ENCODE results near the gene RNF150.

Gene RNF150

DNA sequence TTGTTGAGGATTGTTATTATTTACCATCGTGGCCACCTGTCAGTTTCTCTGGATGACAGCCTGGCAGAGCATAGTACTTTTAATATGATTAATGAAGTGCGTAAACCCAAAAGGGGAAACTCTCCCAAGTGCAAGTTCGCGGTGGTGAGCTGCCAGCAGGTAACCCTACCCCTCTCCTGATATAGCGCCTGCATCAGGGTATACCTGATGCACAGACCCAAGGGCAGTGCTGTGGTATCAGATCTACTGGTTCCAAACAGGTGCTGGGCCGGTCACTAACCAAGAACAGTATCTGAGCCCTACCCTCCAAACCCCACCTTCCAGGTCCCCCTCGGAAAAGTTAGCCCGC is 1.6 kb downstream of the RNF150 start:
- DNase-seq (ENCODE audit: low spot score), result no peak

DNA sequence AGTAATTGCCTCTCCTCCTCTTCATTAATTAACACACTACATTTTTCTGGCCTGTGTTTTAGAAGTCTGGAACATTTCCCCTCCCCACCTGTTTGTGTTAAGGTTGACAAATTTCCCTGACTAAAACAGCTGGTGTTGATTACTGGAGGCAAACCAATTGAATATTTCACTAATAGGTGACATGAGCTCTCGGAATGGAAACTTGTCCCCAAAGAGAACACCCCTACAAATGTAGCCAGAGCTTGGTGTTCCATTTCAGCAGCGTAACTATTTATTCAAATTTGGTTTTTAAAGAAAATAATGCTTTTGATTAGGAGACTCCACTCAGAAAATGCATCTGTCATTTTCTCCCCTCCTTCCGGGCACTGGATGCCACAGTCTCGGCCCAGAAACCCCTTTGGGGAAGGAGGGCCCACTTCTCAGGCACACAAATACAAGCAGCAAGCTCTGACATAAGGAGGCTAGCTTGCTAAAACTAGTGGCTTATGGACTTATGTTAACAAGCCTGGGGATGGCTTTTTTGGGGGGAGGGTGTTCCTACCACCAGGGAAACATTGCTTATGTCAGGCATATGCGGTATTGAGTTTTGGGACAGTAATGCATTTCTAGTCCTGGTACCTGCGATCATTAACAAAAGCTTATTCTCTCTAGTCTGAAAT is 2.2 kb downstream of the RNF150 start:
- DNase-seq (ENCODE audit: low spot score), result no peak

DNA sequence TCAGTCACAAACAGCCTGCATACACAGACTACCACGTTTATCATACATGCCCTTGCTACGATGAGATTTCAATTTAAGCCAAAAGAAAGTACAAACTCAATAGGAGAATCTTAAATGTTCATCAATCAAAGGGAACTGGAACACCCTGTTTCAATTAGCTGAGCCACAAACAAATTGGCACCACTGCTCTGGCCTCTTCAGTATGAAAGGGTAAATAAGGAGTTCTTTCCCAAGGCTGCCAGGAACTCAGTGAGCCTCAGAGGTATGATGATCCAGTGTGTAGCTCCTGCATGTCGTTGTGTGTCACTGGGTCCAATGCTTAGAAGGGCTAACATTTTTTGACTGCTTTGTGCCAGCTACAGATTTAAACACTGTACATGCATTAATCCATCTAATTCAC is 5.4 kb downstream of the RNF150 start:
- no peak for DNase-seq (ENCODE audit: low spot score)

DNA sequence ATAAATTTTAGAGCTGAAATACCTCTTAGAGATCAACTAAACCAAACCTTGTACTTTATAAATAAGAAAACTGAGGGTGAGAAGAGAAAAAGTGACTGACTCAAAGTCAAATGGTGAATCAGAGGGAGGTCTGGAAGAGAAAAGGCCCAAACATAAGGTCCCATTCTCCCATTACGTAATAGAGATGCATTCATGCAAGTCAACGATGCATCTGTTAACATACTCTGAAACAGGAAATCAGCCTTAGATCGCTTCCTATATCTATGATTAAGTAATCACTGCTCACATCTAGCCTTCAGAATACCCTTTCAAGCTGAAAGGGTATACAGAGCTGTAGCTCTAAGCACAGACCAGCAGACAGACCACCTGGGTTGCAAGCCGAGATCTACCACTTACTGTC is 6.5 kb downstream of the RNF150 start:
- DNase-seq (ENCODE audit: low spot score), result no peak

DNA sequence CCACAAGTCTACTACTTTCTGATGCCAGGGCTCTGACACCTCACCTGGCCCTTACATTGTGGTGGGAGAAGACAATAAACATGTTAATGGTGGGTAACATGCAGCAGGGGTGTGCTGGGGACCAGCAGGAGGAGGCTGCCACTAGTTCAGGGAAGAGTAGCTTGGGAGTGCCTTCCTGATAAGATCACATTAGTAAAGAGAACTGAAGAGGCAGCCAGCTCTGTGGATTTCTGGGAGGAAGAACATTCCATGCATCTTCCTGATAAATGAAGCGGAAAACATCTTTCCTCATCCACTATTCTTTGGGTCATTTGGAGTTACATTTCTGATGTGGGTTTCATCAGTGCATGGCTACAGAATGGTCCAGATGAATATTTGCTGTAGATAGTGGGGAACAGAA is 9.0 kb downstream of the RNF150 start:
- no peak for DNase-seq (ENCODE audit: low spot score)

DNA sequence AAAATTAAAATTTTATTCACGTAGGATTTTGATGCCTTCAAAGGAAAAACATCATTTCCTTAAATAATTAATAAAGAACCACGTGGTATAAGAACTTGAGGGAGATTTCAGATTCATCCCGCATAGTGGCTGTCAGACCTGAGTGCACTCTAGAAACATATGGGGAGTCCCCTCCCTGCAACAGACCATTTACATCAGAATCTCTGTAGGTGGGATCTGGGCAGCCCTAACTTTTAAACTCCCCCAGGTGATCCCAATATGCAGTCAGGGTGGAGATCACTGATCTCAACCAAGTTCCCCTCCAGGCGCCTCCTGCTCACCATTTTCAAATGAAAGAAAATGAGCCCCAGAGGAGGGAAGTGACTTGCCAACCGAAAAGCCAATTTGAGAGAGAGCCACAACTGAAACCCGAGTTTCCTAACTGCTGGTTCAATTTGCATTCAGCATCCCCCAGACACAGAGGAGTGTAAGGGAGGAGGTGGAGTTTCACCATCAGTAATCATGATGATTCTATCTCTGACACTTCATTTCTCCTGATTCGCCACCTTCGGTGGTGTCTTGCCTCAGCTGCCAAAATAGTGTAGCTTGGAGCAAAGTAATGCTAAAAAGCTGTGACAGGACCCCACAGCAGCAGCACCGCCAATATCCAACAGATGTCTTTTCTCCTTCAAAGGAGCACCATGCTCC is 11.4 kb downstream of the RNF150 start:
- DNase-seq (ENCODE audit: low spot score), result no peak

DNA sequence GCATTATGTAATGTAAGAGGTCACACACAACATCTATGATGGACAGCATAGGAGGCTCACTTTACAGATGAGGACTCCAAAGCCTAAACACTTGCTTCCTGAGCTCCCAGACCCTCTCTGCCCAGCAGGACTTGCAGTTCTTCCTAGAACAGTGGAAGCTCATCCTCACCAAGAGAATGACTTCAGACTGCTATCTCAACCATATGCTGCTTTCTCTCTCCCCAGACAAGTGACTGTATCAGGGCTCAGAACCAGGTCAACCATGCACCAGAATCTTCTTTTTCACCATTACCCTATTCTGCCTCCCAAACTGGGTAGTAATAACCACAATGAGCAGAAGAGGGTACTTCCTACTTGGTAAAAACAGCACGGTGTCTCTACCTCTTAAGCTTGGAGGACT is 12.2 kb downstream of the RNF150 start:
- DNase-seq (ENCODE audit: low spot score), result no peak

DNA sequence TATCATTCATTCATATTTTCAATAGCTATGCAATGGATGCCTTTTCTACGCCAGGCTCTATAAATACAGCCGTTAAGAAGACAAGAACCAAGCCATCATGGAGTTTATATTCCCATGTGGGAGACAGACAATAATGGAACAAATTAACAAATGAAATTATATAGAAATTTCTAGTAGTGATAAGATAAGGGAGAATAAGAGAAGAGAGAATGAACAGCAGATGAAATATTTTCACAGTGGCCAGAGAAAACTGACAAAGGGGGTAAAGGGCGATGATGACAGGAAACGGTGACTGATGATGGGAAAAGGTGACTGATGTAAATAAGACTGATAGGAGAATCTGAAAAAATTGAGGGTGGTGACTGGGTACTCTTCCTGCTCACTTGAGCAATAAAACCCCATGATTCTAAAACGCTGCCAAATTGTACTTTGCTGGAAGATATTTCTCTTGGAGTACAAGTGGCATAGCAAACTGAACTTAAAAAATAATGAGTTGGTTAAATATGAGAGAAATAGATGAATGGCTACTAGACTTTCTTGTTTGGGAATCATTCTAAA is 13.2 kb downstream of the RNF150 start:
- no peak for DNase-seq (ENCODE audit: low spot score)

DNA sequence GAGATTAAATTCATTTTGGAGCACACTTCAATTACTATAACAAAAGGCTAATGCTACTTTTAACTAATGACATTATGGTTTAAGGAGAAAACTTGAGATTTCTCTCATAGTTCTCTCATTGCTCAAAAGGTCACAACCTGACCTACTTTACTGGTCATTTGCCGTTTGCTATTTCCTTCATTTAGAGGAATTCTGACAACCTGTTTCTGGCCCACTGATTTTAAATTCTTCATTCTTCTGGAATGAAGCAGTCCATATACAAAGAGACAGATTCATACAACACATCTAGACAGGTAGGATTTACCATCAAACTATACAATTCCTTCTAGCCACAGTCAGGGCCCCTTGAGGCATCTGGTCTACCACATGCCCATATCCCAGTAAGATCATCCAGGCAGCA is 14.2 kb downstream of the RNF150 start:
- no peak for DNase-seq (ENCODE audit: low spot score)

DNA sequence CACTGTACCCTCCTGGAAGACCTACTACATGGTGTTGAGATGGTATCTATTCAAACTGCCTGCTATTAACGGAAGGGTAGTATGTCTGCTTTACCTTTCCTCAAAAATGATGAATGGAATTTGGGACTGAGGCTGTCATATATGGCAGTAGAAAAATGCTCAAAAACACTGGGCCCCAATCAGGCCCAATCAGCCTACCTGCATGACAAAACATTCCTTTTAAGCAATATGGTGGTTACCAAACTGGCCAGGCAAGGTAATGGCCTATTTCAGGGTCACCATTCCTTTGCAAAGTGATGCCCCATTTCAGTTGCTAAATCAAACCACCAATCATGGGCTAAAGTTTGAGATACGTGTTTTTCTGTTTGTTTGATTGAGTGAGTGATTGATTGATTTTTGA is 14.9 kb downstream of the RNF150 start:
- DNase-seq (ENCODE audit: low spot score), result no peak

DNA sequence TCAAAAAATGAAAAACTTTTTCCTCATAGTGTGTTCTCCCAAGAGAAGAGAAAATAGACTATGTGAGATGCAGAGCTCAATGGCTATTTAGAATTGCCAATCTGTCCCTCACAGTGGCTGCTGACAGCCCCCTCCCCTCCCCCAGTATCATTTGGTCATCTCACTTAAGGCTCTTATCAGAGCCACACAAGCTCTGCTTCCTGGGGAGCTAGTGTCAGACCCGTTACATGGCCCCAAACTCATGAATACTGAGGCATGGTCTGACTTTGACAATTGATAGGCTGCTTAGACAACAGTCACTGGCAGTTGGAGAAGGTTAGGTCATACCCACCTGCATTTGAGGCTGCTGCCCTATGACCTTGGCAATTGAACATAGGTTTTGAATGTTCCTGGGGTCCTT is 15.3 kb downstream of the RNF150 start:
- no peak for DNase-seq (ENCODE audit: low spot score)

DNA sequence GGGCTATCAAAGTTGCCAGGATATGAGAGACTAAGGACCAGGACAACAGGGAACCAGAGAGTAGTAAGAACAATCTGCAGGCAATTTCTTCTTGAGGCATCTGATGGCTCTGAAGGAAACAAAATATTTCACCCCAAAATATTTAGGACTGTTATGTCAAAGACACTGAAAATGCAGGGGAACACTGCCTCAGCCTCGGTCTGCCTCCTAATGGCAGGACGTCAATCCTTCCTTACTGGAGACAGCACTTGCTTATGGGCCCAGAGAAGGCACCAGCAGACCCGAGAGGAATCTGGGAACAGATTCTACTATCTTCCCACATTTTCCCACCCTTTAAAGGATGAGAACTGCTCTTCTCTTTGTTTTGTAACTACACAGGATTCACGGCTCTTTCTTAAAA is 23.3 kb downstream of the RNF150 start:
- DNase-seq (ENCODE audit: low spot score), result no peak

DNA sequence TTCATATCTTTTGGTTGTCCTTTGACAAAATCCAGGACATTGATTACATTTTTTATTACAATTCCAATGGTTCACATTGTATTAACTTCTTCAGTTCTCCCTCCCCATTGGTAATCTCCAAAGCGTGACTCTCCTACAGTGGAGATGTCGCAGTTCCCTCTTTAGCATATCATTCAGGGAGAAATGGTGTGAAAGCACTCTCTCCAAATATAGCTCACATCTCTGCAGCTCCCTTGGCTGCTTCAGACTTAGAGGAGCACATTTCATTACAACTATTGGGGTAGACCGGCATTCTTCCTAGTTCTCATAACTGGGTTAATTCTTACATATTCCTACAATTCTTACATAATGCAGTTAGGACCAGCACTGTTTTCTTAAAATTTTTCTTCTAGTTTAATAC is 25.3 kb downstream of the RNF150 start:
- no peak for DNase-seq (ENCODE audit: low spot score)

DNA sequence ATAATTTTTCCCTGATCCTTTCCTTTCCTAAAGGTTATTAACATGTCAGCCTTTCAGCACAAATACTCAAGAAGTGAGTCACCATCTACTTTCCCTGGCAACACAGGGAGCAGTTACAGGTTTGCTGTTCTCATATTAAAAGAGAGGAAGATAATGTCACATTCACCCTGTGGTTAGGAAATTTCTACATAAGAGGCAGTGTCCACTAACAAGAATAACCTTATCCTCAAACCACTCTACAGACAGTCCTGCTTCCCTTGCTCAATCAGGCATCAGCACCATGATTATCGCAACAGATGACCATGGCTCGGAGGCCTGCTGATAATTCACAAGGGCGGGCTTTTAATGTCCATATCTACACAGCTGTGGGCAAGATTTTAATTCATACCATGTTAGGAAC is 30.9 kb downstream of the RNF150 start:
- DNase-seq (ENCODE audit: low spot score), result no peak

DNA sequence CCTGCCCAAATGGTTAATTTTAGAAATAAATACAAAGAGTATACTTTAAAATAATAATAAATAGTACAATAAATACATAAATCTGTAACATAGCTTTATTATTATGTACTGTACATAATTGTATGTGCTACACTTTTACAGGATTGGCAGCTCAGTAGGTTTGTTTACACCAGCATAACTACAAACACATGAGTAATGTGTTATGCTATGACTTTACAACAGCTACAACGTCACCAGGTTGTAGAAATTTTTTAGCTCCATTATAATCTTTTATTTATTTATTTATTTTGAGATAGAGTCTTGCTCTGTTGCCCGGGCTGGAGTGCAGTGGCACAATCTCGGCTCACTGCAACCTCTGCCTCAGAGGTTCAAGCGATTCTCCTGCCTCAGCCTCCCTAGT is 31.8 kb downstream of the RNF150 start:
- no peak for DNase-seq (ENCODE audit: low spot score)

DNA sequence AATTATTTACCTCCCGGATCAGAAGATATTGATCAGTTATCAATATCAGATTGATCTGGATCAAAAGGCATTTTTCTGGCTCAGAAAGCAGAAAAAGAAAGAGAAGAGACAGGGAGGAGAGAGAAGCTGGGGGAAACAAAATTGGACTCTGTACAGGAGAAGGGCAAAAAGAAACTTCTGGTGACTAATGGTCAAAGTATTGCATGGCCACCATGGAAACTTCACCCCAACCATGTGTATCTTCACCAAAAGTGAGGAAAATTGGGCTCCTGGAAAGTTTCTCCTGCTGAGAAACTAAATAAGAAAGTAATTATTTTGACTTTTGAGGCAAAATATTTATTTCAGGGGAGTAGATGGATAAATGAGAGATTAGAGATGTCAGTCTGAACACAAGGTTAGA is 33.9 kb downstream of the RNF150 start:
- no peak for DNase-seq (ENCODE audit: low spot score)

DNA sequence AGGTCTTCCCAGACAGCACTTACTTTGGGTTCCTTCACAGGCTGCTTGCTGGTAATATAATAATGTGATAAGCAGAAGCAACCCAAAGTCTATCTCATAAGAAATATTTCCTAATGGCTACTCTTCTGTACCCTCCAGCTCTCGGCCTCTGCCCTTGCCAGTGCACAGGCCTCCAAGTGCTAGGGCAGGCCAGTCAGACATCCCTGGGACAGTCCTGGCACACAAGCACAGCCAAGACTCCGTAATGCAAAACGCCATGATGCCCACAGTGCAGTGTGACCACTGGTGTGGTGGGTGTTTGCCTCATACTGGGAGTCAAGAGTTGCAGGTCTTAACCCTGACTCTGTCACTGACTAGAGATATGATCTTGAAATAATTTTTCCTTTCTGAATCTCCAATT is 35.1 kb downstream of the RNF150 start:
- no peak for DNase-seq (ENCODE audit: low spot score)

DNA sequence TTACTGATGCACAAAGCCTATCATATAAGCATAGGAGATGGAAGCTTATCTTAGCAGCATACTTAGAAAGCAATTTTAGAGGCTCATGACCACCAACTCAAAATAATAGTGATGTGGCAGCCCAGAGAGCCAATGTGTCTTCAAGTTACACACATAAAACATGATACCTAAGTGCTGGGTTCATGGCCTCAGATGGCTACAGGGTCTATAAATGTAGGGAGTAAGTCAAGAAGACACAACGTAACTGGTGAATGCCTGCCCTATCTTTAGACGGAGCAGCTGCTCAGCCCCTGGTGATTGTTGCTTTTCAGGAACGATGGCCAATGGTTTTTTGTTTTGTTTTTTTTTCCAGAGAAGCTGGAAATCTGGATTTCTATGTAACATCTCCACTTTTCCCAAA is 42.8 kb downstream of the RNF150 start:
- DNase-seq (ENCODE audit: low spot score), result no peak

DNA sequence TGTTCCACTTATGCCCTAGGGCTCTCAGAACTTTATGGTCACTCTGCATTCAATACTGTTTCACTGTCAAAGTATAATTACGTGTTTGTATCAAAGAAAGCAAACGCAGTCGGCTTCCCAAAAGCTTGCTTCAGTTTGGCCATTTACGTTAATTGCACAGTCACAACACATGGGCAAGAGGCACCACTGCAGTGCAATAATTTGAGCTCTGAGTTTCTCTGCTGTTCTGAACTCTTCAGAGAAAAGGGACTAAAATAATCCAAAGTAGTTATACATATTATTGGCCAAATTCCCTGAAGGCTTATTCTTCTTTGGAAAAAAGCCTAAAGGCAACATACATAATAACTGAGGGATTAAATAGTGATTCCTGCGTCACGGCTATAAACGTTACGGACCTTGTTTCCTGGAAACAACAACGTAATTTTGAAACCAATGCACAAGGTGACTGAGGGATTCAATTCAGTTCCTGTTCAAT is 51.3 kb downstream of the RNF150 start:
- DNase-seq (ENCODE audit: low spot score), result no peak

DNA sequence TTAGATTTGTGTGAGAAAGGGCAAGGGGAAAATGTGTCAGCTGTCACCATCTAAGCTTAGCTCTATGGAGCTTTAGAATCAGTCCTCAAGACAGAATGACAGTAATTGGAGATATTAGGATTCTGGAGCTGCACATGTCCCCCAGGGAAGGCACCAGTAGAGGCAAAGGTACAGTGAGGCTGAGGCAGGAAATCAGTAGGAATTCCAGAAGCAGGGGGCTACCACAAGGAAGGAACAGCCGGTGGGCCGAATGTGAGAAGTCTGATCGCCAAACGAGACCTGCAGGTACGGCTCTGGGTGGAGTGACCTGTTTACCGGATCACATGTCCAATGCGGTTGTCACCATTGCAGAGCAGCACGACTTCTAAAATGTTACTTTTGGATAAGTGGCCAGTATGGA is 52.6 kb downstream of the RNF150 start:
- no peak for DNase-seq (ENCODE audit: low spot score)

DNA sequence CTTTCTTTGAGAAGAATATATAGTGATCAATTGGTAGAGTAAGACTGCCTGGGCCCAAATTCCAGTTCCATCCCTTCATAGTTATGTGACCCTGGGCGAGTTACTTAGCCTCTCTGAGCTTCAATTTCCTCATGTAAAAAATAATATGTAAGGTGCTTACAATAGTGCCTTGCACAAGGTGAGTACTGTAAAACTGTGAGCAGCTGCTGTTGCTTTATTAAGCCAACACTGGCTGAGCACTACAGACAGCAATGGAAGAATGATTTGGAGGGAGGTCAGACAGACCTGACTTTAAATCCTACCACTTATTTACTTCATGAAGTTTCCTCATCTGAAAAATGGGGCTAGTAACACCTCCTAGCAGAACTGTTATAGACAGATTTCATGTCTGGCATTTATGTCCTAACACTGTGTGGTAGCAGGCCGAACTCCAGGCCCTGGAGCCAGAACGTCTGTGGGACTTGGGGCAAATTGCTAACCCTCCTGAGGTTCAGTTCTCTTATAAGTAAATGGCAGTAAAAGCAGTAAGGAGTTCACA is 53.8 kb downstream of the RNF150 start:
- DNase-seq (ENCODE audit: low spot score), result no peak

DNA sequence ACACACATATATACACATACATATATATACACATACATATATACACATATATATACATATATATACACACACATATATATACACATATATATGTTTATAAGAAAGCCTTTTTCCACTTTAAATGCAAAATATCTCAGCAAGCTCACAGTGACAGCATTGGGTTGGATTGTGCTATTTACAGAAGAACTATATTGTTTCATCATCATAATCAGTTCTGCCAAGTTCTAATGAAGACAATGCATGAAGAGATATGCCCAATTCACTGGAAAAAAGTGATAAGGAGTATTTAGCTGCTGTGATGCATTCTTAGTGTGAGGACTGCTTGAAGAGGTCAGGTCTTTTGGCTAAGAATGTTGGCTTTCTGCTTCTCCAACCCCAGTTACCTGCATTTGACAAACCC is 54.4 kb downstream of the RNF150 start:
- no peak for DNase-seq (ENCODE audit: low spot score)

DNA sequence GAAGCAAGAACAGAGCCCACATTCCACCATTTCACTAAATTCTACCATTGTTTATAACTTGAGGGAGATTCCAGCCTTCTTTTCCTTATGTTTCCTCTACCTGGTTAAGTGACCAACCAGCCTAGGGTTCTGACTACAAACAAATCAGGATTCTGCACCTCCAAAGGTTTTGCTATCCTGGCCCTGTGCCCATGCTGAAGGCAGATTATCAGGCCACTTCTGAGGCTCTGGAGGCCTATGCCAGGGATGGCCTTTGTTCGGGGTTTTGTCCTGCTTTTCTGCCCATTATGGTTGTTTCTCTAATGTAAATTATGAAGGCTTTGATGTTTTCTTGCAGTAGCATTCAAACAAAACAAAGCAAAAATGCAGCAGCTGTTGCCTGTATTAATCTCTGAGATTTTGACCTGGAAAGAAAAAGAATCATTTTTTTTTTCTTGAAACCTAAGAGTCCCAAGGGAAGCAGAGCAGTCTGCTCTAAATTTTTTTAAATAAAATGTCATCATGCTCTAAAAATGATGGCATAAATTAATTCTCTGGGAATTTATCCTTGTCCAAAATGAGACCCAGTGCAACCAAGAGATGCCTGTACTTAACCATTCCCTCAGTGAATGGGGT is 55.6 kb downstream of the RNF150 start:
- DNase-seq (ENCODE audit: low spot score), result no peak
